ENCODE results near the gene KIF17.

GRCh38 chr1:20742671-20743070, 24.9 kb upstream of the KIF17 start:
- TF ChIP-seq CTCF (IDR thresholded peaks at IDR 0.05) (no peak), POLR2A (IDR thresholded peaks at IDR 0.05) (no peak)

Measured in upper lobe of left lung (tissue), 4 donors.